Esophagus squamous epithelium (tissue), 5 donors: ENCODE results near the gene KCNK7. TPM values are rescaled to one million over a fixed set of nuclear protein-coding genes. Genes with fewer than 3 reads are reported as not detected.

Source experiments
- DNase-seq: peaks from one replicate; lab custom pipeline; 2025; lab: John Stamatoyannopoulos, UW
- H3K27ac ChIP-seq, 4 donors: fragments of 200-600 bp; sonication (generic); one replicate each; pipeline ENCODE4 v1.5.1; 2016 to 2019; ENCODE audit warnings: mild to moderate bottlenecking in 1 of 4
- H3K27me3 ChIP-seq, 4 donors: fragments of 200-600 bp; sonication (generic); 1 replicate in 3 of 4; 2 replicates in 1 of 4; pipeline versions ENCODE4 v1.5.1 to v1.6.0; 2017 to 2021; ENCODE audit warnings: antibody characterized with exemption in 1 of 4
- H3K36me3 ChIP-seq, 3 donors: fragments of 200-600 bp; sonication (generic); one replicate each; pipeline ENCODE4 v1.5.1; 2016 to 2019
- H3K4me1 ChIP-seq, 3 donors: fragments of 200-600 bp; sonication (generic); one replicate each; pipeline ENCODE4 v1.5.1; 2017 to 2019
- H3K4me3 ChIP-seq, 4 donors: fragments of 200-600 bp; sonication (generic); 1 replicate in 3 of 4; 2 replicates in 1 of 4; pipeline ENCODE4 v1.5.1; 2016 to 2019; ENCODE audit warnings: mild to moderate bottlenecking in 2 of 4, moderate library complexity in 1 of 4
- H3K9me3 ChIP-seq, 3 donors: fragments of 200-600 bp; sonication (generic); one replicate each; pipeline ENCODE4 v1.5.1; 2016 to 2019
- POLR2A ChIP-seq, 4 donors: fragments of 450-650 bp; IDR thresholded peaks; one replicate each; pipeline ENCODE4 v1.6.1; 2017; ENCODE audit warnings: antibody characterized with exemption in 4 of 4, mild to moderate bottlenecking in 4 of 4, moderate library complexity in 3 of 4
- WGBS, 2 donors: methylation state at CpG; one replicate each; pipeline ENCODE4 v1.1.5; 2018; 5-methylcytosine and 5-hydroxymethylcytosine counted together
- intact Hi-C: fragments of 100-400 bp; cut with DNase I; formaldehyde crosslinking; loops from one replicate; pipeline ENCODE4 v1.15.0; 2022
- total RNA-seq, 4 donors: library from RNA; depleted of rRNA; stranded (reverse); fragments of >200 nt; gene quantifications; one replicate each; pipeline ENCODE4 v1.1.0, GENCODE V29; 2016
- TF ChIP-seq, protein P1 (sequence below), 6 experiments: fragments of 450-650 bp in 4 of 6; fragments of 200-600 bp in 2 of 6; sonication (generic) in 2 of 6; IDR thresholded peaks; one replicate each; pipeline ENCODE4 v1.5.1; 2016 to 2019; ENCODE audit warnings: antibody characterized with exemption in 6 of 6, mild to moderate bottlenecking in 4 of 6, moderate library complexity in 4 of 6
- donor health status: DM: yes; HTN: yes; CAD: no.

Gene KCNK7
- total RNA-seq, 4 donors from 2014 or later, result 5.5 to 22.5 (median 15.2) TPM

DNA sequence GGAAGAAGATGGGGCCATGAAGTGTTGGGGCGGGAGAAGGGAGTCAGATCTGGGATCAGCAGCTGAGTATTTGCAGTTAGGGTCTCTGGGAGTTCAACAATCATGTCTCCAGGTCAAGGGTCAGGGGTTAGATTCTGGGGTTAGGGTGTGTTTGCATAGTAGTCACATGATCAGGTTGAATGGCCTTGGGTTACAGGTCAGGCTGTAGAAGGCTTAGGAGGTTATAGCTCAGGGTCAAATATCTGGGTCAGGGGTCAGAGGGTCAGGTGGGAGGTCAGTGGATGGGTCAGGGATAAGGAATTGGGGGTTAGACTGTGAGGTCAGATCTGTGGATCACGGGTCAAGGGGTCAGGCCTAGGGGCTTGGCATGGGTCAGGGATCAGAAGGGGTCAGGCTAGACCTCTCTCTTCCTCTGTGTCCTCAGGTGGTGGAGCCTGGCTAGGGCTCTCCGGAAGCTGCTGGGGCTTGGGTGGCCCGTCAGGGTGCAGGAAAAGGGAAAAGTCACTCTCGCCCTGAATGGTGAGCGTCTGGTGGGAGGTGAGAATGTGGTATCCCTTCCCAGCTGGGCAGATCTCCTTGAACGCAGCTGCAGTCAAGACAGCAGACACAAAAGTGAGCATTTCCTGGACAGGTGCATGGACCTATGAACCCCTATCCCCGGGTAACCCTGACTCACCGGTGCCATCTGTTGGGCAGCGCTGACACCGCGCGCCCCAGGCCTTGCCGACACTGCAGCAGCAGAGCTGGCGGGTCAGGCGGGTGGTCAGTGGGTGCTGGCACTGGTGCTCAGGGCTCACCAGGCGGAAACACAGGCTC is 43.8 kb downstream of the KCNK7 start:
- intact Hi-C loops, result no loop called here
- H3K9me3 ChIP-seq, result no peaks in the 10 kb centered on the region
- WGBS, 2 donors, result 55 to 65% methylated on average over 12 of the region's 17 CpGs
- no peaks in the 10 kb centered on the region for H3K27me3 ChIP-seq
- H3K4me1 ChIP-seq, result peaks cover 31 to 70% (median 43%) of the 10 kb centered on the region in 3 donors
- peaks cover 0 to 49% (median 0%) of the 10 kb centered on the region in 3 donors for H3K36me3 ChIP-seq
- no peak overlapping the region for H3K4me3 ChIP-seq
- DNase-seq, result no peak
- TF ChIP-seq, protein P1, sequence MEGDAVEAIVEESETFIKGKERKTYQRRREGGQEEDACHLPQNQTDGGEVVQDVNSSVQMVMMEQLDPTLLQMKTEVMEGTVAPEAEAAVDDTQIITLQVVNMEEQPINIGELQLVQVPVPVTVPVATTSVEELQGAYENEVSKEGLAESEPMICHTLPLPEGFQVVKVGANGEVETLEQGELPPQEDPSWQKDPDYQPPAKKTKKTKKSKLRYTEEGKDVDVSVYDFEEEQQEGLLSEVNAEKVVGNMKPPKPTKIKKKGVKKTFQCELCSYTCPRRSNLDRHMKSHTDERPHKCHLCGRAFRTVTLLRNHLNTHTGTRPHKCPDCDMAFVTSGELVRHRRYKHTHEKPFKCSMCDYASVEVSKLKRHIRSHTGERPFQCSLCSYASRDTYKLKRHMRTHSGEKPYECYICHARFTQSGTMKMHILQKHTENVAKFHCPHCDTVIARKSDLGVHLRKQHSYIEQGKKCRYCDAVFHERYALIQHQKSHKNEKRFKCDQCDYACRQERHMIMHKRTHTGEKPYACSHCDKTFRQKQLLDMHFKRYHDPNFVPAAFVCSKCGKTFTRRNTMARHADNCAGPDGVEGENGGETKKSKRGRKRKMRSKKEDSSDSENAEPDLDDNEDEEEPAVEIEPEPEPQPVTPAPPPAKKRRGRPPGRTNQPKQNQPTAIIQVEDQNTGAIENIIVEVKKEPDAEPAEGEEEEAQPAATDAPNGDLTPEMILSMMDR (IDR thresholded peaks at IDR 0.05), result peak; percentile 25 to 52 (median 42)
- no peak for TF ChIP-seq POLR2A (IDR thresholded peaks at IDR 0.05)
- peak overlapping the region; percentile 42 to 70 (median 59) for H3K27ac ChIP-seq

DNA sequence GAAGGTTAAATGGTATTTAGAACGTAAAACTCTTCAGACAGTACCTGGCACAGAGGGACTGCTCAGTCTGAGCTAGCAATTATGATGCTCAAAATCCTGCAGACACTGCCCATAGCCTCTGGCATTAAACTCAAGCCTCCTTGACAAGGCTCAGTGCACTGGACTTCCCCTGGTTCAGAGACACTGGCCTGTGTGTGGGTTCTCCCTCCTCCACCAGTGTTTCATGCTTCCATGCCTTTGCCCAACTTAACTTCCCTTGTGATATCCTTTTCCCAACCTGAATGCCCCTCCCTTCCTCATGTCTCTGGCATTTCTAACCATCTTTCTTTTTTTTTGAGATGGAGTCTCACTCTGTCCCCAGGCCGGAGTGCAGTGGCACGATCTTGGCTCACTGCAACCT is 46.5 kb downstream of the KCNK7 start:
- Histone ChIP-seq H3K27ac (no peak overlapping the region), H3K27me3 (no peaks in the 10 kb centered on the region), H3K4me3 (no peak overlapping the region), H3K9me3 (no peaks in the 10 kb centered on the region), H3K36me3 (peaks cover 0 to 47% (median 0%) of the 10 kb centered on the region in 3 donors), H3K4me1 (peaks cover 15 to 56% (median 25%) of the 10 kb centered on the region in 3 donors)
- DNase-seq, result no peak
- intact Hi-C loops, result loop anchor here (10.0 kb wide), 1 partner anchor 66 kb away; the partner anchor contains the start of genes MAP3K11 and PCNX3
- TF ChIP-seq, protein P1 (IDR thresholded peaks at IDR 0.05), result no peak
- no peak for TF ChIP-seq POLR2A (IDR thresholded peaks at IDR 0.05)
- 51 to 76% methylated on average over 3 of the region's 3 CpGs for WGBS, 2 donors

DNA sequence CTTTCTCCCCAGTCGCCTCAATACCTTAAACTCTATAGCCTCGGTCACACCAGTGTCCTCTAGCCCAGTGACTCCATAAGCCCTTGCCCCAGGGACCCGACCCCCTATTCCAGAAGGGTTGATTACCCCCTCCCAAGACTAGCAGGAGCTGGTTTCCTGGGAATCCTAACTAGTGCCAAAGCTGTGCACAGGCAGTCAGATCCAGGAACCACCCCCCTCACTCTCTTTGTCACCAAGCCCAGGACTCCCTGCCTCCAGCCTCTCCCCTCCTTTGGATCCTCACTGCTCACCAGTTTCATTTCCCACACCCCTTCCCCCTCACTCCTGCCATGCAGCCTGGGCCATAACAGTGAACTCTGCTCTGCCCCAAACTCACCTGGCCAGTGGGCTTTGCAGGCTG is 47.2 kb downstream of the KCNK7 start:
- WGBS, 2 donors, result 87 to 89% methylated on average over 3 of the region's 3 CpGs
- Histone ChIP-seq H3K4me1 (peaks cover 12 to 49% (median 25%) of the 10 kb centered on the region in 3 donors), H3K9me3 (no peaks in the 10 kb centered on the region), H3K27me3 (no peaks in the 10 kb centered on the region), H3K4me3 (no peak overlapping the region), H3K27ac (no peak overlapping the region), H3K36me3 (peaks cover 0 to 44% (median 0%) of the 10 kb centered on the region in 3 donors)
- no peak for DNase-seq
- intact Hi-C loops, result loop anchor here (10.0 kb wide), 1 partner anchor 66 kb away; the partner anchor contains the start of genes MAP3K11 and PCNX3
- TF ChIP-seq, protein P1 (IDR thresholded peaks at IDR 0.05), result no peak
- TF ChIP-seq POLR2A (IDR thresholded peaks at IDR 0.05), result no peak

DNA sequence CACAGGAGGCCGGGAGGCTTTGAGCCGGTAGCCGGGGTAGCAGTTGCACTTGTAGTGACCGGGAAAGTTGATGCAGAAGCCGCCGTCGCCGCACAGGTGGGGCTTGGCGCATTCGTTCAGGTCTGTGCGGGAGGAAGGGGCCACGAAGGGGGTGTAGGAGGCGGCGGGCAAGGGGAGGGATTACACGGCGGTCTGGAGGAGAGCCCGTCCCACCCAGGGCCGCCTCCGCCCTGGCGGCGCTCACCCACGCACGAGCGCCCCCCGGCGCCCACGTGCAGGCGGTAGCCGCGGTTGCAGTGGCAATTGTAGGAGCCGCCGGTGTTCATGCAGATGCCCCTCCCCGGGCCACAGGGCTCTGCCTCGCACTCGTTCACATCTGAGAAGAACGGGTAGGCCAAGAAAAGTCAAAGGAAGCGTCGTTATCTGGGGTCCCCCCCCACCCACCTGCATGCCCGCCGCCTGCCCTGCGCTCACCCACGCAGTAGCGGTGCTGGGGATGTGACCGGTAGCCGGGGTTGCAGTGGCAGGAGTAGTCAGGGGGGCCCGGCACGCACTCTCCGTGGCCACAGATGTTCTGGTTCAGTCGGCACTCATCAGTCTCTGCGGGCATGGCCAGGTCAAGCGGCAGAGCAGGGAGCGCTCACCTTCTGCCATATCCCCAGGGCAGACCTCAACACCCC is 48.0 kb downstream of the KCNK7 start:
- WGBS, 2 donors, result 88 to 100% methylated on average over 6 to 25 of the region's 52 CpGs
- TF ChIP-seq, protein P1 (IDR thresholded peaks at IDR 0.05), result no peak
- no peak for TF ChIP-seq POLR2A (IDR thresholded peaks at IDR 0.05)
- Histone ChIP-seq H3K36me3 (peaks cover 0 to 44% (median 0%) of the 10 kb centered on the region in 3 donors), H3K4me1 (peaks cover 12 to 42% (median 24%) of the 10 kb centered on the region in 3 donors), H3K4me3 (no peak overlapping the region), H3K27me3 (no peaks in the 10 kb centered on the region), H3K9me3 (no peaks in the 10 kb centered on the region), H3K27ac (no peak overlapping the region)
- intact Hi-C loops, result loop anchor here (10.0 kb wide), 1 partner anchor 67 kb away; the partner anchor contains the start of genes MAP3K11 and PCNX3
- no peak for DNase-seq
